ENCODE data around the gene HEG1.

Gene HEG1

GRCh38 chr3:124919756-124920155 lies 136.0 kb downstream of the HEG1 start:
- Histone ChIP-seq H3K4me1 (ENCODE audit: control insufficient read depth, insufficient read depth, low read length) (peaks cover 3% of the 10 kb centered on the region), H3K9me3 (ENCODE audit: control insufficient read depth, low read length) (no peaks in the 10 kb centered on the region), H3K9ac (ENCODE audit: low read length) (no peak overlapping the region), H3K27me3 (replicated peaks; ENCODE audit: control insufficient read depth, insufficient read depth, low read length) (no peaks in the 10 kb centered on the region), H3K36me3 (ENCODE audit: control insufficient read depth, insufficient read depth, low read length, severe bottlenecking) (no peaks in the 10 kb centered on the region), H3K4me3 (ENCODE audit: low read length) (no peak overlapping the region)
- DNase-seq (ENCODE audit: low read depth) = peak; percentile 23

GRCh38 chr3:124918524-124918923 lies 137.3 kb downstream of the HEG1 start:
- Histone ChIP-seq H3K27me3 (replicated peaks; ENCODE audit: control insufficient read depth, insufficient read depth, low read length) (no peaks in the 10 kb centered on the region), H3K4me1 (ENCODE audit: control insufficient read depth, insufficient read depth, low read length) (peaks cover 3% of the 10 kb centered on the region), H3K4me3 (ENCODE audit: low read length) (no peak overlapping the region), H3K36me3 (ENCODE audit: control insufficient read depth, insufficient read depth, low read length, severe bottlenecking) (no peaks in the 10 kb centered on the region), H3K9me3 (ENCODE audit: control insufficient read depth, low read length) (no peaks in the 10 kb centered on the region), H3K9ac (ENCODE audit: low read length) (no peak overlapping the region)
- no peak for DNase-seq (ENCODE audit: low read depth)

- H3K9ac ChIP-seq (ENCODE audit: low read length) = peak overlapping the region; percentile 9
- H3K27me3 ChIP-seq (replicated peaks; ENCODE audit: control insufficient read depth, insufficient read depth, low read length) = no peaks in the 10 kb centered on the region
- H3K36me3 ChIP-seq (ENCODE audit: control insufficient read depth, insufficient read depth, low read length, severe bottlenecking) = no peaks in the 10 kb centered on the region
- no peak overlapping the region for H3K4me3 ChIP-seq (ENCODE audit: low read length)
- H3K4me1 ChIP-seq (ENCODE audit: control insufficient read depth, insufficient read depth, low read length) = peaks cover 3% of the 10 kb centered on the region
- DNase-seq (ENCODE audit: low read depth) = no peak
- no peaks in the 10 kb centered on the region for H3K9me3 ChIP-seq (ENCODE audit: control insufficient read depth, low read length)
Measured at GRCh38 chr3:124916837-124917409, 138.9 kb downstream of the HEG1 start.

All from adipocyte (in vitro differentiated cells).